SK-N-SH treated with all-trans-retinoic acid at 6 μM for 48 hours (cell line): ENCODE data around the gene RAP2B.
A peak's percentile ranks its signal among the peaks of the same experiment; 100 is the strongest.

Experiments
- ATAC-seq: fragments of 200-7000 bp; cut with Tn5 transposase; 3 replicates; pipeline ENCODE4 v1.9.1; 2020; ENCODE audit warnings: mild to moderate bottlenecking, moderate library complexity
- ARNTL ChIP-seq: fragments of 450-650 bp; formaldehyde crosslinking; IDR thresholded peaks from 2 replicates; pipeline ENCODE4 v1.5.0; 2020; ENCODE audit warnings: low read depth, mild to moderate bottlenecking, moderate library complexity, borderline replicate concordance
- BACH2 ChIP-seq: fragments of 250-450 bp; sonication (Bioruptor Pico); IDR thresholded peaks from 2 replicates; pipeline ENCODE4 v1.9.0; 2021; ENCODE audit warnings: mild to moderate bottlenecking, borderline replicate concordance
- CREB5 ChIP-seq: fragments of 250-450 bp; sonication (Bioruptor Pico); IDR thresholded peaks from 2 replicates; pipeline ENCODE4 v1.5.1; 2020; ENCODE audit warnings: low read depth, mild to moderate bottlenecking, moderate library complexity
- CSDC2 ChIP-seq: fragments of 250-450 bp; sonication (Bioruptor Pico); IDR thresholded peaks from 2 replicates; pipeline ENCODE4 v1.5.0; 2020; ENCODE audit warnings: mild to moderate bottlenecking, moderate library complexity
- CSRNP3 ChIP-seq: fragments of 250-450 bp; sonication (Bioruptor Pico); IDR thresholded peaks from 2 replicates; pipeline ENCODE4 v1.5.1; 2021; ENCODE audit warnings: mild to moderate bottlenecking, moderate library complexity
- ESRRG ChIP-seq: fragments of 250-450 bp; sonication (Bioruptor Pico); IDR thresholded peaks from 2 replicates; pipeline ENCODE4 v1.6.1; 2021; ENCODE audit warnings: mild to moderate bottlenecking
- GLIS3 ChIP-seq: fragments of 250-450 bp; sonication (Bioruptor Pico); IDR thresholded peaks from 2 replicates; pipeline ENCODE4 v1.5.0; 2020; ENCODE audit warnings: mild to moderate bottlenecking, moderate library complexity
- ISL1 ChIP-seq: fragments of 250-450 bp; sonication (Bioruptor Pico); IDR thresholded peaks from 2 replicates; pipeline ENCODE4 v2.1.2; 2022; ENCODE audit warnings: mild to moderate bottlenecking, moderate library complexity
- OSR1 ChIP-seq: fragments of 250-450 bp; sonication (Bioruptor Pico); IDR thresholded peaks from 2 replicates; pipeline ENCODE4 v1.8.0; 2022; ENCODE audit warnings: moderate library complexity, mild to moderate bottlenecking, inconsistent platforms
- POU6F1 ChIP-seq: fragments of 250-450 bp; sonication (Bioruptor Pico); IDR thresholded peaks from 2 replicates; pipeline ENCODE4 v1.8.0; 2021; ENCODE audit warnings: low read depth, mild to moderate bottlenecking, moderate library complexity, borderline replicate concordance
- PPARA ChIP-seq: fragments of 250-450 bp; sonication (Bioruptor Pico); IDR thresholded peaks from 2 replicates; pipeline ENCODE4 v1.5.0; 2020; ENCODE audit warnings: mild to moderate bottlenecking, borderline replicate concordance
- SNAI2 ChIP-seq: fragments of 250-450 bp; sonication (Bioruptor Pico); IDR thresholded peaks from 2 replicates; pipeline ENCODE4 v1.5.0; 2020; ENCODE audit warnings: mild to moderate bottlenecking, moderate library complexity
- TCF4 ChIP-seq: fragments of 250-450 bp; sonication (Bioruptor Pico); IDR thresholded peaks from 2 replicates; pipeline ENCODE4 v1.8.0; 2021; ENCODE audit warnings: mild to moderate bottlenecking, moderate library complexity, borderline replicate concordance
- TOX ChIP-seq: fragments of 250-450 bp; sonication (Bioruptor Pico); IDR thresholded peaks from 2 replicates; pipeline ENCODE4 v1.8.0; 2021; ENCODE audit warnings: mild to moderate bottlenecking, moderate library complexity, borderline replicate concordance
- TSHZ2 ChIP-seq: fragments of 250-450 bp; sonication (Bioruptor Pico); IDR thresholded peaks from 2 replicates; pipeline ENCODE4 v1.5.0; 2020; ENCODE audit warnings: mild to moderate bottlenecking, moderate library complexity
- ZC3H10 ChIP-seq: fragments of 250-450 bp; sonication (Bioruptor Pico); IDR thresholded peaks from 2 replicates; pipeline ENCODE4 v1.5.1; 2021; ENCODE audit warnings: mild to moderate bottlenecking, moderate library complexity
- ZFP3 ChIP-seq: fragments of 250-450 bp; sonication (Bioruptor Pico); IDR thresholded peaks from 2 replicates; pipeline ENCODE4 v1.5.0; 2020; ENCODE audit warnings: mild to moderate bottlenecking, moderate library complexity
- ZFP30 ChIP-seq: fragments of 450-650 bp; formaldehyde crosslinking; IDR thresholded peaks from 2 replicates; pipeline ENCODE4 v1.5.0; 2022; ENCODE audit warnings: mild to moderate bottlenecking, moderate library complexity
- ZNF565 ChIP-seq: fragments of 450-650 bp; formaldehyde crosslinking; conservative IDR thresholded peaks from 2 replicates; pipeline ENCODE4 v1.5.0; 2020; ENCODE audit warnings: low read depth, mild to moderate bottlenecking, moderate library complexity
- ZNF70 ChIP-seq: fragments of 450-650 bp; formaldehyde crosslinking; IDR thresholded peaks from 2 replicates; pipeline ENCODE4 v1.5.0; 2020; ENCODE audit warnings: mild to moderate bottlenecking, moderate library complexity
- ZNF8 ChIP-seq: fragments of 450-650 bp; formaldehyde crosslinking; IDR thresholded peaks from 2 replicates; pipeline ENCODE4 v1.5.0; 2020; ENCODE audit warnings: mild to moderate bottlenecking, moderate library complexity

RAP2B gene

GRCh38 chr3:153195349-153195879 is 33.4 kb downstream of the RAP2B start:
- TF ChIP-seq ZNF70 (CRISPR knock-in tag): no peak
- TF ChIP-seq CREB5 (CRISPR knock-in tag): no peak
- TF ChIP-seq CSDC2 (CRISPR knock-in tag): no peak
- no peak for TF ChIP-seq ZNF8
- no peak for TF ChIP-seq BACH2 (CRISPR knock-in tag)
- no peak for TF ChIP-seq ESRRG
- TF ChIP-seq TSHZ2: no peak
- no peak for TF ChIP-seq PPARA (CRISPR knock-in tag)
- TF ChIP-seq GLIS3 (CRISPR knock-in tag): no peak
- TF ChIP-seq ZFP30 (CRISPR knock-in tag): no peak
- TF ChIP-seq ZFP3 (CRISPR knock-in tag): no peak
- no peak for TF ChIP-seq OSR1 (CRISPR knock-in tag)
- no peak for TF ChIP-seq TCF4 (CRISPR knock-in tag)
- TF ChIP-seq TOX (CRISPR knock-in tag): no peak
- no peak for ATAC-seq

- peak; percentile 85 for ATAC-seq
- TF ChIP-seq ZNF70 (CRISPR knock-in tag) (no peak), SNAI2 (CRISPR knock-in tag) (no peak), BACH2 (CRISPR knock-in tag) (no peak), TSHZ2 (no peak), ZNF8 (no peak), CSRNP3 (no peak), GLIS3 (CRISPR knock-in tag) (no peak), ZFP3 (CRISPR knock-in tag) (no peak), ZNF565 (CRISPR knock-in tag) (no peak), CREB5 (CRISPR knock-in tag) (no peak), ESRRG (no peak), TOX (CRISPR knock-in tag) (no peak)
Measured at GRCh38 chr3:153209596-153209995, 47.6 kb downstream of the RAP2B start.

- ATAC-seq: peak; percentile 72
- no peak for TF ChIP-seq BACH2 (CRISPR knock-in tag)
- TF ChIP-seq CSRNP3: no peak
- no peak for TF ChIP-seq ESRRG
- no peak for TF ChIP-seq ZFP3 (CRISPR knock-in tag)
- no peak for TF ChIP-seq TCF4 (CRISPR knock-in tag)
- TF ChIP-seq ISL1 (CRISPR knock-in tag): no peak
- TF ChIP-seq ZFP30 (CRISPR knock-in tag): no peak
- no peak for TF ChIP-seq POU6F1 (CRISPR knock-in tag)
- no peak for TF ChIP-seq ZNF70 (CRISPR knock-in tag)
- no peak for TF ChIP-seq CSDC2 (CRISPR knock-in tag)
- TF ChIP-seq TOX (CRISPR knock-in tag): no peak
- TF ChIP-seq SNAI2 (CRISPR knock-in tag): no peak
- TF ChIP-seq ARNTL (CRISPR knock-in tag): no peak
- no peak for TF ChIP-seq ZC3H10
Measured at GRCh38 chr3:153210146-153210545, 48.1 kb downstream of the RAP2B start.
